ENCODE measurements around the gene RIN1. TPM values are rescaled to one million over a fixed set of nuclear protein-coding genes. Genes with fewer than 3 reads are reported as not detected.

The RIN1 gene
- total RNA-seq, 1 experiment from 2014 or later: 5.4 TPM

DNA sequence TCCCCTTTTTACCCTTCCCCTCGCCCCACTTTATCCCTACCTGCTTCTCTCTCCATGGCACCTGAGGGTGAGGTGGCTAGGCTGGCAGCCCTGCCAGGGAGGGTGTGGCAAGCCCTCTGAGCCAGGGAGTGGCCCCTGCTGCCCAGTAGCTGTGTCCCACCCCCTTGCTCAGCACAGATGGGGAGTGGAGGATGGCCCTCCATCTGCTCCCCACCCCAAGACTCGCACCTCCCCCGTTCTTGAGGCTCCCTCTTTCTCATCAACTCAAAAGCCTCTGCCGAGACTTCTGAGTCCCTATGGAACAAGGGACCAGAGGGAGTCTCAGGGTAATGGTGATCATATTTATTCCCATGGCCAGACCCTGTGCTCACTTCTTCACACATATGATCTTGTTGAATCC lies 42.9 kb downstream of the RIN1 start:
- Mint-ChIP-seq H3K9me3 (no peaks in the 10 kb centered on the region), H3K27me3 (ENCODE audit: low read depth) (peaks cover 42% of the 10 kb centered on the region), H3K27ac (no peak overlapping the region), H3K36me3 (ENCODE audit: insufficient read depth in 1 of 3, low read depth in 3 of 3) (peaks cover 0 to 2% (median 0%) of the 10 kb centered on the region in 3 experiments; a peak in 2 of 7 replicates), H3K4me1 (peaks cover 24 to 32% of the 10 kb centered on the region in 2 experiments), H3K4me3 (no peak overlapping the region; a peak in 1 of 5 replicates)
- no peak overlapping the region for H3K4me2 ChIP-seq (ENCODE audit: insufficient read depth, insufficient read length, low read length)
- no peak overlapping the region for H3K9ac ChIP-seq (ENCODE audit: extremely low read depth, insufficient read length, low read length)
- H3K18ac ChIP-seq (ENCODE audit: insufficient read length, low read depth, low read length): no peak overlapping the region
- no peak overlapping the region for H2AK5ac ChIP-seq (ENCODE audit: insufficient read length, low read length)
- H4K5ac ChIP-seq (ENCODE audit: insufficient read length, low read depth, low read length): no peak overlapping the region
- H3K79me1 ChIP-seq (ENCODE audit: insufficient read depth, low read depth, low read length, poor library complexity, severe bottlenecking): no peaks in the 10 kb centered on the region
- H3K23me2 ChIP-seq (ENCODE audit: insufficient read length, low read depth, low read length, poor library complexity, severe bottlenecking): peaks cover 11% of the 10 kb centered on the region
- TF ChIP-seq, protein P1, sequence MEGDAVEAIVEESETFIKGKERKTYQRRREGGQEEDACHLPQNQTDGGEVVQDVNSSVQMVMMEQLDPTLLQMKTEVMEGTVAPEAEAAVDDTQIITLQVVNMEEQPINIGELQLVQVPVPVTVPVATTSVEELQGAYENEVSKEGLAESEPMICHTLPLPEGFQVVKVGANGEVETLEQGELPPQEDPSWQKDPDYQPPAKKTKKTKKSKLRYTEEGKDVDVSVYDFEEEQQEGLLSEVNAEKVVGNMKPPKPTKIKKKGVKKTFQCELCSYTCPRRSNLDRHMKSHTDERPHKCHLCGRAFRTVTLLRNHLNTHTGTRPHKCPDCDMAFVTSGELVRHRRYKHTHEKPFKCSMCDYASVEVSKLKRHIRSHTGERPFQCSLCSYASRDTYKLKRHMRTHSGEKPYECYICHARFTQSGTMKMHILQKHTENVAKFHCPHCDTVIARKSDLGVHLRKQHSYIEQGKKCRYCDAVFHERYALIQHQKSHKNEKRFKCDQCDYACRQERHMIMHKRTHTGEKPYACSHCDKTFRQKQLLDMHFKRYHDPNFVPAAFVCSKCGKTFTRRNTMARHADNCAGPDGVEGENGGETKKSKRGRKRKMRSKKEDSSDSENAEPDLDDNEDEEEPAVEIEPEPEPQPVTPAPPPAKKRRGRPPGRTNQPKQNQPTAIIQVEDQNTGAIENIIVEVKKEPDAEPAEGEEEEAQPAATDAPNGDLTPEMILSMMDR (conservative IDR thresholded peaks at IDR 0.05): no peak
- H2BK20ac ChIP-seq (ENCODE audit: low read depth, low read length, poor library complexity, severe bottlenecking): no peak overlapping the region
- H2AFZ ChIP-seq (ENCODE audit: low read length): no peak overlapping the region
- peaks cover 4% of the 10 kb centered on the region for H3K4me1 ChIP-seq (ENCODE audit: insufficient read depth, low read length)
- no CpG with 5 or more reads among the region's 4 CpGs for WGBS (ENCODE audit: extremely low coverage, insufficient read length, low lambda C conversion rate)
- no peak overlapping the region for H4K8ac ChIP-seq (replicated peaks; ENCODE audit: insufficient read length, low read depth, low read length)
- peaks cover 8% of the 10 kb centered on the region; the same call in 1 of the 2 replicates for H3K27me3 ChIP-seq (ENCODE audit: insufficient read depth, low read length)
- H2BK120ac ChIP-seq (ENCODE audit: low read depth, low read length, poor library complexity, severe bottlenecking): no peak overlapping the region
- no peak overlapping the region for H3K14ac ChIP-seq (ENCODE audit: insufficient read depth, low read length)
- H2BK5ac ChIP-seq (ENCODE audit: insufficient read length, low read length): no peak overlapping the region
- no peaks in the 10 kb centered on the region for H3K9me3 ChIP-seq (ENCODE audit: control insufficient read depth, low read depth, low read length)
- H2BK15ac ChIP-seq (ENCODE audit: low read depth, low read length): no peak overlapping the region
- no peak for DNase-seq
- no peak overlapping the region for H3T11ph ChIP-seq (ENCODE audit: low read length)
- no peak overlapping the region for H4K91ac ChIP-seq (ENCODE audit: insufficient read length, low read depth, low read length)
- H3K23ac ChIP-seq (ENCODE audit: insufficient read length, low read depth, low read length): no peak overlapping the region
- peaks cover 1% of the 10 kb centered on the region; the same call in 1 of the 2 replicates for H3K79me2 ChIP-seq (ENCODE audit: insufficient read depth, low read length)
- H3K4ac ChIP-seq (ENCODE audit: low read depth, low read length): no peak overlapping the region
- H2BK12ac ChIP-seq (ENCODE audit: insufficient read length, low read depth, low read length): no peak overlapping the region
- no peak overlapping the region for H3K27ac ChIP-seq (ENCODE audit: insufficient read length, low read depth, low read length)
- H4K20me1 ChIP-seq (ENCODE audit: control insufficient read depth, insufficient read depth, insufficient read length): no peaks in the 10 kb centered on the region
- H3K56ac ChIP-seq (ENCODE audit: insufficient read length, low read depth, low read length): no peak overlapping the region

Data from H9 (cell line).